GM18951 (cell line): ENCODE results near the gene MRPL54.
"Not testable (repeated sequence)": the region's sequence is repeated elsewhere in the genome, so short reads cannot be mapped to it uniquely, and the experiment has no call there.

ENCODE experiments used
- POLR2A ChIP-seq: IDR thresholded peaks from 4 replicates; pipeline ENCODE4 v1.6.1; 2011; ENCODE audit warnings: mild to moderate bottlenecking; ENCODE audit not compliant: insufficient read length, insufficient read depth; ENCODE audit errors: extremely low read depth
- in situ Hi-C: fragments of 300-500 bp; cut with MboI; formaldehyde crosslinking; loops from one replicate; pipeline ENCODE4 v1.12.0; 2022; ENCODE audit warnings: low sequenced_read_pairs, mixed read lengths, inconsistent platforms; ENCODE audit not compliant: unreplicated experiment

Gene MRPL54

GRCh38 chr19:3810708-3811355 lies 48.4 kb downstream of the MRPL54 start:
- no peak for TF ChIP-seq POLR2A
- in situ Hi-C loops = no loop called here

- no peak for TF ChIP-seq POLR2A
- in situ Hi-C loops = no loop called here
These were observed 51.3 kb downstream of the MRPL54 start for GRCh38 chr19:3813473-3814392.

- no peak for TF ChIP-seq POLR2A
- in situ Hi-C loops = no loop called here
These were observed 52.2 kb downstream of the MRPL54 start for GRCh38 chr19:3814648-3815047.

- in situ Hi-C loops = not testable (repeated sequence)
These were observed 53.7 kb downstream of the MRPL54 start for GRCh38 chr19:3816148-3816547.

- no peak for TF ChIP-seq POLR2A
- in situ Hi-C loops = no loop called here
These were observed 54.2 kb downstream of the MRPL54 start for GRCh38 chr19:3816566-3817218.
